ENCODE results near the gene HIVEP3. TPM values are rescaled to one million over a fixed set of nuclear protein-coding genes. Genes with fewer than 3 reads are reported as not detected.

HIVEP3 gene
- total RNA-seq, 2 experiments from 2014 or later, result 26.3 to 27.2 TPM

DNA sequence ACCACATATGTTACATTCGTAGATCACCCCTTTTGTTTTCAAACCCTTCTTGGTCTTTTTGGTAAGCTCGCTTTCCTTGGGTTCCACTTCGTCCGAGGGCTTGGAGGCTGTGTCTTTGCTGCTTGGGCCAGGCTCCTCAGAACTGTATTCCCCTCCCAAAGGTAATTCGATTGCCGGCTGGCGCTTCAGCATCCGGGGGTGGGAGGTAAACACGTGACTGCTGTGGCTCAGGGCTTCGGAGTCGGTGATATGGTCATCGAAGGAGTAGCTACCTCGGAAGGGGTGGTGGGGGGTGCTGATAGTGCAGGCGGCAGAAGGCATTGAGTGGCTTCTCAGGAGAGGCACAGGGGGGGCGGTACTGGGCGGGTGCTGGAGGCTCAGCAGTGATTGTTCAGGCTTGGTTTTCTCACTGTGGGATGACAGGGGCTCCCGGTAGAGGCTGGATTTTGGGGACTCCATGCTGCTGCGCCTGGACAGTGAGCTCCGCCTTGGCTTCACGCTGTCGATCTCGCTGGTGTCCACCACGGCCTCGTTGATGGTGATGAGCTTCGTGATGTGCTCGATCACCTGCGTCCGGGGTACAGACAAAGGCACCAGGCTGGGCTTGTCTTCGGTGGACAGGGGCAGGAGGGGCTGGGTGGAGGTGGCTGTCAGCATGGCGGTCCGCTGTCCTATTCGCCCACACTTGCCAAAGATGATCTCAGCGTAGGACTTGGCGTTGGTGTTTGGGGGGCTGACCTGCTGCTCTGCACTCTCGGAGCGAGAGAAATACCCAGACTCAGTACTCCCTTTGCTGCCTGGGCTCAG is 335.7 kb downstream of the HIVEP3 start:
- POLR2A ChIA-PET, result no interaction called here
- CTCF ChIA-PET, result interaction anchor here (2.3 kb wide), 1 partner anchor 10 kb away, joined by 5 read pairs; no protein-coding TSS in a partner anchor

DNA sequence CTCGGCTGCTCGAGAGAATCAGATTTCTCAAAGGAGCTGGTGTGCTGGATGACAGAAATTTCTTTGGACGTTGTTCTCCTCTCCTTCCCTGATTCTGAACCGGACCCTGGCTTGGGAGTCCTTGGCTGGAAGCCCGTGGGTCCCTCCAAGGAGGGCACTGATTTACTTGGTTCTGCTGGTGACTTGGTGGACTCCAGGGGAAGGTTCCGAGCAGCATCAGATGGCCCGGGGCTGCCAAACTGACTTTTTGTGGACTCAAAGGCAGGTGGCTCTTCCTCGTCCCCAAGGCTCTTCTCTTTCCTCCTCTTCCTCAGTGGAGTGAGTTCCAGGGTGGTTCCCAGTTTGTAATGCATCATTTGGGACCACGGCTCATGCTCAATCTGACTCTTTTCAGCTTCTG is 336.4 kb downstream of the HIVEP3 start:
- ChIA-PET POLR2A (no interaction called here), CTCF (no interaction called here)

DNA sequence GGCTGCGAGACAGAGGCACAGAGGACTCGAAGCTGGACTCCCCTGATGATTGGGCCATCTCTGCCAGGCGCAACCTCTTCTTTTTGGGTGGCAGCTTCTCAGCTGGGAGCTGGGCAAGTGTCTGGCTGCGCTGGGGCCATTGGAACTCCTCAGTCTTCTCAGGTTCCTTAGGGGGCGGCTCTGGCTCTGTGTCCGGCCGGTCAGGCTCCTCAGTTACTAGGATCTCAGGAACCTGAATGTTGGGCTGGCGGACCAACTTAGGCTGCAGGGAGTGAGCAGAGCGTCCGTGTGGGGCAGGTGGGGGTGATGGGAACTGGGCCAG is 336.8 kb downstream of the HIVEP3 start:
- ChIA-PET POLR2A (no interaction called here), CTCF (no interaction called here)

DNA sequence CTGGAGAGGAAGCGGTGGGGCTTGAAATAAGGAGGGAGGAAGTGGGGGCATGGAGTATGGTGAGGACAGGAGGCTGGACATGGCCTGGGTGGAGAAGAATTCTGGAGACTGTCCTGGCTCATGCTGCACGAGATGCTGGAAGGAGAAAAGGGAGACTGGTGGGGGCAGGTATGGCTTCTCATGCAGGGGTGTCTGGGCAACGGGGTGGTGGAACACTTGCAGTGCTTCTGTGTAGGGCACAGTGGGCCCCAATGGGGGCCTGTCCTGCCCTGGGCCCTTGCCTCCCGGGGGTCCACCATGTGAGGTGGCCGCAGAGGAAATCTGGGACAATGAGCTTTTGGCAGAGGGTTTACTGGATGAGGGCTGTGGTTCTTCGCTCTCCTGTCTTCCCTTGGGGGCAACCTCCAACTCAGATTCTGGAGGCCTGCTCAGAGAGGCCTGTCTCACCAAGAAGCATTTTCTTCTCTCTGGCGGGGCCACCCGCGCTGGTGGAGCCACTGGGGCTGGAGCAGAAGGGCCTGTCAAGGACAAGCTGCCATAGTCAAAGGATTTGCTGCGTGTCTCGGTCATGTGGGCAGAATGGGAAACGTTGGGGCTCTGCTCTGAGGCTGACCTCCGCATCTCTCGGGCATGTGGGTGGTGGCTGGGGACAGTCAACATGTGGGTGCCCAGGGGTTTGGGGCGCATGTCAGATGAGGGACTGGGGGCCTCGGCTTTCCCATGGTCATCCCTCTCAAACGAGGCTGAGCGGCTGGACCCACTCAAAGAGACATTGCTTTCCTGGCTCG is 337.3 kb downstream of the HIVEP3 start:
- ChIA-PET POLR2A (no interaction called here), CTCF (no interaction called here)

DNA sequence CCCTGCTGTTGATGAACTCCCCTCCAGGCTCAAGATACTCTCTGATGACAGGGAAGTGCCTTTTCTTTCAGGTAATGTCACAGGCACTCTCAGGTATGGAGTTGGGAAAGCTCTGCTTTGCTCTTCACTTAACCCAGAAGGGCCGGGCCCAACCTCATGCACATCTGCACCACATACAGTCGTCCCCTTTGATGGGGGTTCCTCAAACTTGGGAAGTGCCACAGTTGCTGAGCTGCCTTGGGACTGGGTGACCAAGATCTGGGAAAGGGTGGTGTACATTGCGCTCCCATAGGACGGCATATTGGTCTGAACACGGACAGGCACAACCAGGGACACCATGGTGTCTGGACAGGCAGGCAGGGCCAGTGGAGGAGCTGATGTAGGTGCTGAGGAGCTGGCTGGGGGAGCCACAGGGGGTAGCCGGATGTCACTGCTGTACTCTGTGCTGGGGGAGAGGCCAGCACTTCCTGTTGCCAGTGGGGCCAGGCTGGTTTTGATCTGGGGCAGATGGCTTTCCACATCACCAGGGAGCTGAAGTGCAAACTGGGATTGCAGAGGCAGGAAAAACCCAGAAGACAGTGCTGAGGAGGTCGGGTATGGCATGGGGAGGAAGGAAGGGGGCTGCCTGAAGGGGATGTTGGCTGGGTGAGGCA is 338.1 kb downstream of the HIVEP3 start:
- CTCF ChIA-PET, result no interaction called here
- POLR2A ChIA-PET, result no interaction called here

DNA sequence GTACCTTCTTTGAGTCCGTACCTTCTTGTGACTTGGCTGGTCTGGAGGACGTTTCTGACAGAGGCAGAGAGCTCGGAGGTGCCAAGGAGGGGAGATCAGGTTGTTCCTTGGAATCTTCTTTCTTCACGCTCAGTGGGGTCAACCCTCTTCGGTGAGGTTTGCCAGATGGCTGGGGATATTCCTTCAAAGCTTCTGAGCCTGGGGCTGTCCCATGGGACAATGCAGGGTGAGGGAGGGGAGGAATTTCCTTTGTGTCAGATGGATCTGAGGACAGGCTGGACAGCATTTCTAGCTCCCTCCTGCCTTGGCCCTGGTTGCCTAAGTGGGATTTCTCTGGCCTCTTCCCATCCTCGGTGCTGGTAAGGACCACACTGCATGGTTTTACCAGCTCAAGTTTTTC is 338.7 kb downstream of the HIVEP3 start:
- CTCF ChIA-PET, result no interaction called here
- POLR2A ChIA-PET, result no interaction called here

DNA sequence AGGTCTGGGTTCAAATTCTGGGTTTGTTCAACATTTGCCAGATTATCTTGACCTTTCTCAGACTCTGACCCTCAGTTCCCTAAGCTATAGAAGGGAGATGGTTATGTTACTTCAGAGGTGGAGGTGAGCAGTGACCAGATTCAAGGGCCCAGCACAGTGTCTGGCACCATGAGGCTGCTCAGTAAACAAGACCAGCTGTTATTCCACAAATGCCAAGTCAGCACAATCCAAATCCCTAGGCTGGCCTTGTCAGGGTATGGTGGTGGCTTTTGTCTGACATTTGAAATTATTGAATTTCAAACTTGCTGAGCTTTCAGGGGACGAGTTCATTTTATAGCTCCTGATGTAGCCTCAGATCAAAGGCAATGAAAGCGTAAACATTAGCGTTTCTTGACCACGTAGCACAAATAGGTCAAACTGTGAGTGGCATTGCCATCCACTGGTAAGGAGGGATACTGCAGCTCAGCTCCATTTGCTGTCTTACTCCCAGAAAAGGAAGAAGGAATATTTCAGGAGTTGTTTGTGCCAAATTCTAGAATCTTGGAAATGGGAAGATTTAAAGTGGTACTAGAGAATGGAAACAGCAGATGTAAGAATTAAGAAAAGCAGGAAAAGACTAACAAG is 339.9 kb downstream of the HIVEP3 start:
- POLR2A ChIA-PET, result no interaction called here
- CTCF ChIA-PET, result interaction anchor here (0.7 kb wide), 1 partner anchor 80 kb away, joined by 3 read pairs; no protein-coding TSS in a partner anchor

DNA sequence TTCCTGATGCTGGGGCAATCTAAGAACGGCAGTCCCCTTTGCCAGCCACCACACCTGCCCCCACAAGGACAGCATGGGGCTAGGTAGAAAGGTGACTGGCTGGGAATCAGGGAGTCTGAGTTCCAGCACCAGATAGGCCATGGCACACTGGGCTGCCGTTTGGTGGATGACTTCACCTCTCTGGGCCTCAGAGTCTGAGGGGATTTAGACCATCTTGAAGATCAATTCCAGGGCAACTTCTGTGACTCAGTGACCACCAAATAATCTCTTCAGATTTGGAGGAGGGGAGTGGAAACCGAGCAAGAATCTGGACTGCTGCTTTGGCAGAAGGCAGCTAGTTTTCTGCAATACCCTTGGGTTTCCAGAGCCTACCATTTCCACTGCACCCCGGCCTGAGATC is 342.1 kb downstream of the HIVEP3 start:
- ChIA-PET CTCF (interaction anchor here (1.7 kb wide), 1 partner anchor 596 kb away, joined by 4 read pairs; no protein-coding TSS in a partner anchor), POLR2A (no interaction called here)

DNA sequence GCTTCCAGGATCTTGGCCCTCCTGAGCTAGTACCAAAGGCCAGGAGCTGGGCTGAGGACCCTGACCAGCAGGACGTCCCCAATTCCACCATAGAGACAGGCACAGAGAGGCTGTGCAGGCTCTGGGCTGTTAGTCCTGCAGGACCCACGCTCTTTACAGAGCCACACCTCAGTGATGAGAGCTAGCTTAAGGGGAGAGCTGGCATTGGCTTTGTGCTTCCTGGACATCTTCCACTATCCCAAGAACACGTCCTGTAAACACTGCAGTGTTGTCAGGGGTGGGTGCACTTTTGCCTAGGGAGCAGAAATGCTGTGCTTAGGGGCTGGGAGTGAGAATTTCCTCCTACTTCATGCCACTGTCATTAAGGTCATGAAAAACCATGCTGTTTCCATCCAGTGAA is 342.5 kb downstream of the HIVEP3 start:
- ChIA-PET CTCF (no interaction called here), POLR2A (no interaction called here)

DNA sequence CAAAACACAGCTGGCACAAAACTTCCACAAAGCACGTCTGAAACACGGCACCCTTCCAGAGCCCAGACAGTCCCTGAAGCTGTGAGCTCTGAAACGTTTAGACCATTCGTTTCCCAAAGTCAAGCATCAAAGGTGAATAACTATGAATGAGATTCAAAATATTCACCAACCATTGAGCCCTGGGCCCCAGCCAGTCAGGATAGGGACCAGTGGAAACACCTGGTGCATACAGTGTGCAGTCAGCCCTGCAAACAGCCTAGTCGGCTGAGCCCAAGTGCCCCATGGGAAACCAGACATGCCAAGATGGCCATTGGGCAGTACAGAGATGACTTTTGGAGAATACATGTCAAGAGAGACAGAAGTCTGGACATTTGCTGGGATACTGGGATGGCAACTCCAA is 343.9 kb downstream of the HIVEP3 start:
- ChIA-PET CTCF (interaction anchor here (0.5 to 2.1 kb wide), 12 partner anchors 9 to 345 kb away, joined by 3 to 6 read pairs (median 4); partner anchors contain the start of gene HIVEP3), POLR2A (interaction anchor here (0.6 kb wide), 1 partner anchor 461 kb away, joined by 3 read pairs; no protein-coding TSS in a partner anchor)

DNA sequence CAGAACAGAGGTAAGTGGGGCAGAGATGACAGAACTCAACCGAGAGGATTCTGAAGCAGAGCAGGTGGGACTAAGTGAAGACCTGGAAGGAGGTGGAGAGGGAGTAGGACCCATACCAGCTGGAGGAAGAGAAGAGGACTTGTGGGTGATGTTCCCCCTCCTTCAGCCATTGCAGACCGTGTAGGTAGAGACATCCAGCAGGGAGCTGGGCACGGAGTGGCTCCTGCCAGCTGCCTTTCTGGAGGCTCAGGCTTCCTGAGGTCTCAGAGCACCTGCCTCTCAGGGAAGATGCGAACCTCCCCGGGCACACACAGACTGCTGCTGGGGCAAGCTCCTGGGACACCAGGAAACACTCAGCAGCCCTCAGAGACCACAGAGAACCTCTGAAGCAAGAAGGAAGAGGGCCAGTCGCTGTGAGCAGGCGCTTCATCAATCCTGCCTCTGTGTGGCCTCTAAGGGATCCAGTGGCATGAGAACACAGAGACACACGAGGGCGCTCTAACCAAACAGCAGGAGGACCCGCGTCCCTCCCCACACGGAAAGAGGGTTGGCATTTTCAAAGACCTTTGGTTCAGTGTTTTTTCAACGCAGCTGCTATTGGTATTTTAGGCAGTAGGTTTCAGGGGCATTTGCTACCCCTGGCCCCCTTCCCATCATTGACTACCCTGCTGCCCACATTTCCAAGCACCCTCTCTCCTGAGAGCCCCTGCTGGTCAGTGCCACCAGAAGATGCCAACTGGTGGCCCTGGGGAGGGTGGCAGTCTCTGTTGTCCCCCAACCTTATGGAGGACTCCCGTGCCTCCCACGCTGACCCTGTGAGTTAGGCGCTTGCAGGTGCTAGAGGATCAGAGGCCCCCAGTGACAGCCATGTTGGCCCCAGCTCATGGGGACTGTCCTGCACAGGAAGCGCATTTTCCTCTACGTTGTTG is 344.7 kb downstream of the HIVEP3 start:
- POLR2A ChIA-PET, result interaction anchor here (0.6 kb wide), 1 partner anchor 462 kb away, joined by 3 read pairs; no protein-coding TSS in a partner anchor
- CTCF ChIA-PET, result interaction anchor here (0.7 to 2.1 kb wide), 20 partner anchors 10 to 602 kb away, joined by 3 to 6 read pairs (median 4); partner anchors contain the start of gene HIVEP3

DNA sequence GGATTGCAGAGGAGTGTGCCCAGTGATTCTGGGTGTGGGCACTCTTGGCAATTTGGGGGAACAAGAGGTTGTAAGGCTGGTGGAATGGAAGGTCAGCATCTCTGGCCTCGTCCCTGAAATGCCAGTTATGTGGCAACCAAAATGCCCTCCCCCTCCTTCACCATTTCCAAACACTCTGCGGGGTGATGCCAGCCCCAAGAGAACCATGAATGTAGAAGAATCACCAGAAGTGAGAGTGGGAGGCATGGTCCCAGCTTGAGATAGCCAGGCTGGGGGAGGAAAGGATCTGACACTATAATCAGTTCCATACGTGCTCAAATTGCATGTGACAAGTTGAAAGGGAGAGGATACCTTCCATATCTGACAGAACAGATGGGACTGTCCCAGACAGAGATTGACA is 345.5 kb downstream of the HIVEP3 start:
- ChIA-PET POLR2A (no interaction called here), CTCF (interaction anchor here (0.7 to 2.1 kb wide), 12 partner anchors 11 to 603 kb away, joined by 3 to 6 read pairs (median 4); no protein-coding TSS in a partner anchor)

DNA sequence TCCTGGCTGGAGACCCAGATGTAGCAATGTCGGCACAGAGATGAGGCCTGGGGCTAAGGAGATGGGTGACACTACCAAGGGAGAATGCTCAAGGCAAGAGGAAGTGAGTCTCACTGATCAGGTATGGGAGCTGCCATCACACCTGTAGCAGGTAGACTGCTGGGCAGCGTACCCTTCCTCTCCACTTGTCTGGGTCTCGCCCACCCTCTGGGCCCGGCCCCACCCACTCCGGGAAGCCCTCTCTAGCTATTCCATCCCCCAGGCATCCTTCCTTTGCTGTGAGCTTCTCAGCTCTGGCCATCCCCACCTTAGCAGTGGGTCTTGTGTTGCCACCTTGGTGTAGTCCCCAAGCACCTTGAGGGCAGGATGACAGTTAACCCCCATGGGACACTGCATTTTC is 346.5 kb downstream of the HIVEP3 start:
- ChIA-PET CTCF (no interaction called here), POLR2A (no interaction called here)

DNA sequence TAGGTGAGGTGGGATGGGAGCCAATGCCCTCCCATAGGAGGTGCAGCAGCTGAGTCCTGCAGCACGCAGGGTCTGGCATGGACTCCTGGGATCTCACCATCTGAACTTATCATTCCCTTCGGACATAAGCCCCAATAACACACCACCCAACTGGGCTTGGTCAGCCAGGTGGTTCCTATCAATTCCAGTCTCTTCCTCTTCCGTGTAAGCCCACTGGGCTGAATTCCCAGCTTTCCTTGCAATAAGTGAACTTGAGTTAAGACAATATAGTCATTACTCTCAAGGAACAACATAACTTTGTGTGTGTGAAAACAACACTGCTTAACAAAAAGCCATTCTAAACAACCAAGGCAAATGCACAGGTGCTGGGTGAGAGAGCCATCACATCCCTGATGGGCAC is 347.7 kb downstream of the HIVEP3 start:
- CTCF ChIA-PET, result no interaction called here
- POLR2A ChIA-PET, result no interaction called here

DNA sequence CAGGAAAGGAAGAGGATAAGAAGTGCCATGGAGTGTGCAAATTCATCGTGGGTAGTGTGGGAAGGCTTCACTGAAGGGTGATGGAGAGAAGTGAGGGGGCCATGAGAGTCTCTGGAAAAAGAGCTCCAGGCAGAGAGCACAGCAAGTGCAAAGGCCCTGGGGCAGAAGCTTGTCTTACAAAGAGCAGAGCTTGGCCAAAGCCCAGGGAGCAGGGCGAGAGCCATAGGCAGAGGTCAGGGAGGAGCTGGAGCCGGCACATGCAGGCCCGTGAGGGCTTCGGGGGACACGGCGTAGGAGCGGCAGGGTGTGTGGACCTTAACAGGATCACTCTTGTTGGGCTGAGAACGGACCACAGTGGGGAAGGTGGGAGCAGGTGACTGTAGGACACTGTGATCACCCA is 350.5 kb downstream of the HIVEP3 start:
- ChIA-PET POLR2A (no interaction called here), CTCF (no interaction called here)

DNA sequence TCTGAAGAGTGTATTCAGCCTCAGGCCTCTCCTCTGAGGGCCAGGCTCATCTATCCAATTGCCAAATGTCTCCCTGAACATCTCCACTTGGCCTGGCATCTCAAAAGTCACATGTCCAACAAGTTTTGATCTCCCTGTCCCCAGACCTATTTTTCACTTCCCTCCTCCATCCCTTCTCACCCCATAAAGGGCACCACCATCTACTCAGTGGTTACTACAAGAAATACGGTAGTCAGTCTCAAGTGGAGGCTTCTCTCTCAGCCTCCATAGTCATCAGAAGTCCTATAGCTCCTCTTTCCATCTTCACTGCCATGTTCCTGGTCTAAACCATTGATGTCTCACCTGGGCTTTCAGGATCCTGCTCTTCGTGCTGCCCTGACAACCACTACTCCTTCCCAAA is 351.8 kb downstream of the HIVEP3 start:
- CTCF ChIA-PET, result no interaction called here
- POLR2A ChIA-PET, result no interaction called here

DNA sequence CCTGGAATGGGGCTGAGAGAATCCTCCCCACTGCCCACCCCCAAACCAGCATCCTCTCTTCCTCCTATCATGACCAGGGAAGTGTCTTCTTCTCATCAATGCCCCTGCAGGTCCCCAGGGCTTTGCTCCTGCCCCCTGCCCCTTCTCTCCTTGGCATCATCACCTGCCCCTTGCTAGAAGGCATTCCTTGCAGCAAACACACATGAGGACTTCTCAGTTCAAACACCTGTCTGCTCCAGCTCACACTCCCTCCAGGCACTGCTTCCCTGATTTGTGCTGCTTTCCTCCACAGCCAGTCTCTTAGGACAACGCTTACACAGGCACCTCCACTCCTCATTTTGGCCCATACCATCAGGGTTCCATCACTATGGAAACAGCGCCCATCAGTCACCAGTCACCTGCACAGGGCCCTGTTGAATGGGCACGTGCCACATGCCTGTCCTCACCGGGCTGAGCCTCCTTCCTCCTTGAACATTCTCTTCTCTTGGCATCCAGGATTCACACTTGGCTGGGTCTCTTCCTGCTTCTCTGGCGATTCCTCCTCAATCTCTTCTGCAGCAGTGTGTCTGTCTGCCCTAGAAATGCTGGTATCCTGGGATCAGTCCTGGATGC is 352.3 kb downstream of the HIVEP3 start:
- ChIA-PET CTCF (no interaction called here), POLR2A (no interaction called here)

DNA sequence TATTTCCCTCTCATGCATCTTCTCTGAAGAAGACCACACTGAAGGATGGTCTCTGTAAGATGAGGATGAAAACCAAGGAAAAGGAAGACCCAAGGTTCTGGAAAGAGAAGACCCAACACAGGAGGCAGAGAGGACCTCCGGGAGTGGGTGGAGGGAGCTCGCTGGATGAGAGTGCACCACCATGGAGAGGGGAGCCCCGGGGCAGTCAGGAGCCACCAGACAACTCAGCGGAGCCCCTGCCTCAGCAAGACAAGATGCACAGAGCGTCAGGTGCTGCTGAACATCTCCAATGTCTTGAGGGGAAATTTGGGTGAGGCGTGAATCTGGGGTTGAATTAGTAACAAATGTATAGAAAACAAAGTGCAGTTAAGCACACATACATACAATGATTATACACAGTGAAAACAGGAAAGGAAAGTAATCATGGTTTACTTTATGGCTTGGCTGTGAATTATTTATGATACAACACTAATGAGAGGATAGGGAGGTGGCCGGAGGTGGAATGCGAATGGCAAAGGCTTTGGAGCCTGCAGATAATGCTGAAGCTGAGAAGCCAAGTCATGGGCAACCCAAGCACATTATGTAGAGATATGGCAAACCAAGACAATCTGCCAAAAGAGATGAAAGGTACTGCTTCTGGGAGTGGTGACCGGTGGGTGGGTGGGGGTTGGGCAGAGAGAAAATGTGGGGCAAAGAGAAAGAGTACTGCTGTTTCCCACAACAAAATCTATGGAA is 353.8 kb downstream of the HIVEP3 start:
- ChIA-PET POLR2A (no interaction called here), CTCF (no interaction called here)

All from activated CD8-positive, alpha-beta memory T cell treated with anti-CD3 and anti-CD28 coated beads for 36 hours (primary cell).